Bronchial epithelial cell (primary cell): ENCODE data around the gene GRIN2C. TPM values are rescaled to one million over a fixed set of nuclear protein-coding genes. Genes with fewer than 3 reads are reported as not detected.

Experiments
- DNase-seq: peaks from one replicate; pipeline ENCODE4 v3.0.0-alpha.2; 2010; ENCODE audit warnings: low read depth
- FAIRE-seq: peaks from 2 replicates; lab custom pipeline; 2011; peaks lifted over from hg19 to GRCh38; lab: Jason Lieb, UNC
- H3K27me3 ChIP-seq: 2 replicates; pipeline ENCODE4 v1.5.1; 2011; ENCODE audit warnings: low read length; ENCODE audit not compliant: control insufficient read depth, insufficient read depth
- H3K36me3 ChIP-seq: 2 replicates; pipeline ENCODE4 v1.5.1; 2011; ENCODE audit warnings: low read length; ENCODE audit not compliant: control insufficient read depth, insufficient read depth
- H3K4me3 ChIP-seq: 2 replicates; pipeline ENCODE4 v1.5.1; 2011; ENCODE audit warnings: mild to moderate bottlenecking, low read depth, low read length, control low read depth
- total RNA-seq: library from RNA; depleted of rRNA; stranded (reverse); fragments of >200 nt; gene quantifications from 2 replicates; pipeline ENCODE4 v1.2.1, GENCODE V29; 2014
- TF ChIP-seq, protein P1 (sequence below): IDR thresholded peaks from 2 replicates; pipeline ENCODE4 v1.5.1; 2011; ENCODE audit warnings: mild to moderate bottlenecking, moderate library complexity, low read length, control low read depth, inconsistent platforms; ENCODE audit not compliant: insufficient read depth, severe bottlenecking

GRIN2C gene
- total RNA-seq, 1 donor from 2014 or later = under 0.01 TPM

DNA sequence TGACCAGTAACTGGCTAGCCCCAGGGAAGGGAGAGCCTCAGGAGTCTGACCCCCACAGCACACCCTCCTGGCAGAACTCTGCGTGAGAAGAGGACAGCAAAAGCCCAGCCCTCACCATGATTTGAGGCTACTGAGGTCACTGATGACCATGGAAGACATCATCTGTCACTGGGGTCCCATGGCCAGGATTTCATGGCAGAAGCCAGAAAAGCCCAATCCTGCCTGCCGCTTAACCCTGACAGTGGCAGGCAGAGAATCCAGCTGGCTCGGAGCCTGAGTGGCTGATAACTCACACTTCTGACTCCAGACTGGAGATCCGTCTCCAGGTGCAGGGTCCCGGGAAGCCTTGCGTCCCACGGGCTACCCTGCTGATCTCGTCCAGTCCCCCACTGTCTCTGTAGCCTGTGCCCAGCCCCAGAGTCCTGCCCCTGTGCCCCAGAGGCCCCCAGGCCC, 17.5 kb downstream of the GRIN2C start:
- DNase-seq (no peak), FAIRE-seq (no peak)
- Histone ChIP-seq H3K27me3 (no peaks in the 10 kb centered on the region), H3K36me3 (no peaks in the 10 kb centered on the region), H3K4me3 (no peak overlapping the region)
- TF ChIP-seq, protein P1, sequence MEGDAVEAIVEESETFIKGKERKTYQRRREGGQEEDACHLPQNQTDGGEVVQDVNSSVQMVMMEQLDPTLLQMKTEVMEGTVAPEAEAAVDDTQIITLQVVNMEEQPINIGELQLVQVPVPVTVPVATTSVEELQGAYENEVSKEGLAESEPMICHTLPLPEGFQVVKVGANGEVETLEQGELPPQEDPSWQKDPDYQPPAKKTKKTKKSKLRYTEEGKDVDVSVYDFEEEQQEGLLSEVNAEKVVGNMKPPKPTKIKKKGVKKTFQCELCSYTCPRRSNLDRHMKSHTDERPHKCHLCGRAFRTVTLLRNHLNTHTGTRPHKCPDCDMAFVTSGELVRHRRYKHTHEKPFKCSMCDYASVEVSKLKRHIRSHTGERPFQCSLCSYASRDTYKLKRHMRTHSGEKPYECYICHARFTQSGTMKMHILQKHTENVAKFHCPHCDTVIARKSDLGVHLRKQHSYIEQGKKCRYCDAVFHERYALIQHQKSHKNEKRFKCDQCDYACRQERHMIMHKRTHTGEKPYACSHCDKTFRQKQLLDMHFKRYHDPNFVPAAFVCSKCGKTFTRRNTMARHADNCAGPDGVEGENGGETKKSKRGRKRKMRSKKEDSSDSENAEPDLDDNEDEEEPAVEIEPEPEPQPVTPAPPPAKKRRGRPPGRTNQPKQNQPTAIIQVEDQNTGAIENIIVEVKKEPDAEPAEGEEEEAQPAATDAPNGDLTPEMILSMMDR = no peak

DNA sequence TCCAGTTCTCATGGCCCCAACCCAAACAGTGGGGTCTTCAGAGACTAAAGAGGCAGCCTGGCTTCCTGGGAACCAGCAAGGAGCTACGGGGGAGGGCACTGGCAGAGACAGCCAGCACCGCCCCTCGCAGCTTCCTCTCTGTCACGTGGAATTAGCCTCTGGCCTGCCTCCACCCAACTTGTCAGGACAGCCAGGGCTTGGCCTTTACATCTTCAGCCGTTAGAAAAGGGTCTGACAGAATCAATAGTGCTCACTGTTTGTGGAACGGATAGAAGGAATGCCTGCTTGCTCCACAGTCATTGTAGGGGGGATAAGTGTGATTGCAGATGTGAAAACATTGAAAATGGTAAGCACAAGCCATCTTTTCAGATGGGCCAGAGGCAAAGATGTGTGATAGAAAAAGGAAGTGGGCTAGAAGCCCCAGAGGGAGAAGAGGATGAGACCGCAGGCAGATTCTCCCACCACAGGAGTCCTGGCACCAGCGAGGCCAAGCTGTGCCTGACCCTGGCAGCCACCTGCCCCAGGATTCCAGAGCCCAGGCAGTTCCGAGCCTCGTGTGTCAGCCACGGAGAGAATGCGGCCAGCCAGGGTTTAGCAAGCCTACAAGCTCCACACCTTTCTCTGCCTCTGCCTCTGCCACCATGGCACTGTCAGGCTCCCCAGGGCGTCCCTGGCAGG, 18.6 kb downstream of the GRIN2C start:
- DNase-seq (peak; percentile 9), FAIRE-seq (no peak)
- no peaks in the 10 kb centered on the region for H3K27me3 ChIP-seq
- H3K4me3 ChIP-seq = no peak overlapping the region
- TF ChIP-seq, protein P1 = no peak
- peaks cover 2% of the 10 kb centered on the region for H3K36me3 ChIP-seq

DNA sequence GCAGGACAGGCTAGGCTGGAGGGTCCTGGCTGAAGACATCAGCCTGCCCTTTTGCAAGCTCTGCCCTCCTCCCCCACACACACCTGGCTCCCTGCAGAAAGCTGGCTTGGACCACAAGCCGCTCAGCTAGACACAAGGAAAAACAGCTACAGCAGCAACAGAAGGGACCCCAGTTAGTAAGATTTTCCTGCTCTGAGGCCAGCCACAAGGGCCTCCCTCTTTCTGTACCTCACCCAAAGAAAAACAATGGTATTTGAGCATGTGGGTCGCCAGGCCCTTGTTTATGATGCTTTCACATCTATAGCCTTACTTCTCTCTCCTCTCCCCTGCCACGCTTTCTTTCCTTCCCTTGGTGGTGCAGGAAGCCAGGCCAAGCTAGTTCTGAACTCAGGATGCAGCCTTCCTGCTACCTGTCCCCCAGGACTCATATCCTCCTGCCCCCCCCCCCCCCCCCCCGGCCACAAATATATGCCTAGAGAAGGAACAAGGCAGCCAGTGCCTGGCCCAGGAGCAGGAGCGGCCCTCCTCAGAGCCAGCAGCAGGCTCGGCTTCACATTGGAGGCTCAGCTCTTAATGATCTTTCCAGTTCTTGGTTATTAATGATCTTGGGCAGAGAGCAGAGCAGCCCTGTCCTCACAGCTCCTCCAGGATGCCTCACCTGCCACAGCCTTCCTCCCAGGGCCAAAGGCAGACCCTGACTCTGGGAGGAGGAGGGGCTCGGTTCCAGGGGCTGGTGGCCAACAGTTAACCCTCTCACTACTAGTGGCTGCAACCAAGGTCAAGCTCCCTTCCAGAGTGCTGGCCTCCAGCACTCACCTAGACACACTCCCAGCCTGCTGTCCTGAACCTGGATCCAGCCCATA, 19.5 kb downstream of the GRIN2C start:
- FAIRE-seq = no peak
- Histone ChIP-seq H3K27me3 (no peaks in the 10 kb centered on the region), H3K36me3 (peaks cover 5% of the 10 kb centered on the region), H3K4me3 (no peak overlapping the region)
- TF ChIP-seq, protein P1 = no peak
- DNase-seq = no peak

DNA sequence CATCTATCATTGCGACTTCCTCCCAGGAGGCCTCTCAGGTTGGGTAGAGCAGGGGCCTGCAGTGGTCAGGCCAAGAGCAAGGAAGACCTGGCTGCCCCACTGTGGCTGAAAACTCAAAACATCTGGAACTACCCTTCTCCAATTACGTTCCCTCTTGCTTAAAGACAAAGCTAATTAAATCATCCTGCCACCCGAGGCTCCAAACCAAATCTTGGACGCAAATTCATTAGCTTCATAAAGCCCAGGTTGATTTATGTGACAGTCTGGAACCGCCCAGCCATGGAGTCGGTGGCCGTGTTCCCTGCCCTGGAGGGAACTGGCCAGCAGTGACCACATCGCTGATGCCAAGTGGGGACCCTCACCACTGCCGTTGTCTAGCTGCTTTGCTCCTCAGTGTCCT, 21.4 kb downstream of the GRIN2C start:
- TF ChIP-seq, protein P1 = no peak
- no peak overlapping the region for H3K4me3 ChIP-seq

DNA sequence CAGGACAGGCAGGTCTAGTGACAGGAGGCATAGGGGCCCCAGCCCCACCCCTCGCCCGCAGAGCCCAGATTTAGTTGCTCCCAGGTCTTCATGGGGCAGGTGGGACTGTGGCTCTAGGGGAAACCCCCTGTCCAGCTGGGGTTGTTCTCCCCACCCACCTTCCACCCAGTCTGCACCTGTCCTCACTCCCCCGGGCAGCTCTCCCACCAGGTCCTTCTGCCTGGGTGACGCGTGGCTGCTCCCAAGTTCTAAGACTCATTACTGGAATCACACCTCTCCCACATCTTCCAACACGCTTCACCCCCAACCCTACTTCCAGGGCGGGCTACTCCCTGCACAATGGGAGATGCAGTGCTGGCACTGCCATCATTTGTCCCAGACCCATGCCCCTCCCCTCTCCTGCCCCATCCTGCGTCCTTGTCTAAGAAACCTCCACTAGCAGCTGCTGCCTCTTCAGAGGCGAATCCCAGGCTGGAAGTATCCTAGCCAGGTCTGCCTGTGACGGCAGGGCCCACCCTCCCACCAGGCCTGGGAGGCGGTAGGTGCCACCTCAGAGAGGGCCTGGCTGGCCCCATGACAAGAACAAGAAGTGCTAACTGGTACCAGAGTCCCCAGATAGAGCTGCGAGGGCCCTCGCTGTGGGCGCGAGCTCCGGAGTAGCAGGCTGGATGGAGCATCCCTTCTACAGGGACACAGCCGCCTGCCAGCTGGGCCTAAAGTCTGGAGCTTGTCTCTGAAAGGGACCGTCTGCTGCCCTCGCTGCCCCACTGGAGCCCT, 22.8 kb downstream of the GRIN2C start:
- Histone ChIP-seq H3K4me3 (no peak overlapping the region), H3K27me3 (no peaks in the 10 kb centered on the region), H3K36me3 (peaks cover 5% of the 10 kb centered on the region)
- FAIRE-seq (no peak), DNase-seq (no peak)
- TF ChIP-seq, protein P1 = no peak

More for the DNA sequence above, 21.4 kb downstream of the GRIN2C start:
- H3K36me3 ChIP-seq = peaks cover 5% of the 10 kb centered on the region
- no peaks in the 10 kb centered on the region for H3K27me3 ChIP-seq
- FAIRE-seq (no peak), DNase-seq (no peak)
